Sigmoid colon (tissue), 4 donors: ENCODE measurements around the gene DPEP2NB.

Experiments used
- EP300 ChIP-seq, 4 donors: sonication (generic); formaldehyde crosslinking; IDR thresholded peaks; one replicate each; pipeline ENCODE4 v1.6.1; 2017; ENCODE audit warnings: antibody characterized with exemption in 4 of 4
- POLR2A ChIP-seq, 2 donors: fragments of 450-650 bp; IDR thresholded peaks; one replicate each; pipeline ENCODE4 v1.6.1; 2016; ENCODE audit warnings: antibody characterized with exemption in 2 of 2, mild to moderate bottlenecking in 2 of 2, moderate library complexity in 2 of 2
- POLR2AphosphoS5 ChIP-seq, 4 donors: sonication (generic); formaldehyde crosslinking; IDR thresholded peaks; one replicate each; pipeline ENCODE4 v1.6.1; 2017; ENCODE audit warnings: antibody characterized with exemption in 4 of 4
- TF ChIP-seq, protein P1 (sequence below), 4 experiments: fragments of 450-650 bp in 3 of 4; fragments of 200-600 bp in 1 of 4; IDR thresholded peaks; one replicate each; pipeline ENCODE4 v1.5.1; 2016 to 2019; ENCODE audit warnings: antibody characterized with exemption in 4 of 4, mild to moderate bottlenecking in 3 of 4, moderate library complexity in 2 of 4

DNA sequence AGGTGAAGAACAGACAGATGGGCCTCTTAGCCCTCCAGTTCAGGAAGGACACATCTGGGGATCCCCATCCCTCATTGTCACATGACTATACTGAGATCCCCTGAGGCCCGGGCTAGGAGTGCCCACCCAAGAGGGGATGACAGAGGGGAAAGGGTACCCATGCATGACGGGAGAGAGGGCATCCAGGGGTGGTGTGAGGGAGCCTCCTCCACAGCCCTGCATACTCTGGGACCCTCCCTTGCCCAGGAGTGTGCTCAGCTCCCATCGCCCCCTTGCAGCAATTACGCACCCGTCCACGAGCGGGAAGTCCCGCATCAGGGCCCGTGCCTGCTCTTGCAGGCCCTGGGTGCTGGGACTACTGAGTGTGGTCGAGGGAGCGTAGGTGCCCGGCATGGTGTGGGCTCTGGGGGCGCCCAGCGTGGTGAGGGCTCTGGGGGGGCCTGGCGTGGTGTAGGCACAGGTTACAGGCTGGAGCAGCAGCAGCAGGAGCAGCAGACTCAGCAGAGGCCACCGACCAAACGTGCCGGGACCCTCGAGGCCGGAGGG, 23.0 kb downstream of the DPEP2NB start:
- TF ChIP-seq, protein P1, sequence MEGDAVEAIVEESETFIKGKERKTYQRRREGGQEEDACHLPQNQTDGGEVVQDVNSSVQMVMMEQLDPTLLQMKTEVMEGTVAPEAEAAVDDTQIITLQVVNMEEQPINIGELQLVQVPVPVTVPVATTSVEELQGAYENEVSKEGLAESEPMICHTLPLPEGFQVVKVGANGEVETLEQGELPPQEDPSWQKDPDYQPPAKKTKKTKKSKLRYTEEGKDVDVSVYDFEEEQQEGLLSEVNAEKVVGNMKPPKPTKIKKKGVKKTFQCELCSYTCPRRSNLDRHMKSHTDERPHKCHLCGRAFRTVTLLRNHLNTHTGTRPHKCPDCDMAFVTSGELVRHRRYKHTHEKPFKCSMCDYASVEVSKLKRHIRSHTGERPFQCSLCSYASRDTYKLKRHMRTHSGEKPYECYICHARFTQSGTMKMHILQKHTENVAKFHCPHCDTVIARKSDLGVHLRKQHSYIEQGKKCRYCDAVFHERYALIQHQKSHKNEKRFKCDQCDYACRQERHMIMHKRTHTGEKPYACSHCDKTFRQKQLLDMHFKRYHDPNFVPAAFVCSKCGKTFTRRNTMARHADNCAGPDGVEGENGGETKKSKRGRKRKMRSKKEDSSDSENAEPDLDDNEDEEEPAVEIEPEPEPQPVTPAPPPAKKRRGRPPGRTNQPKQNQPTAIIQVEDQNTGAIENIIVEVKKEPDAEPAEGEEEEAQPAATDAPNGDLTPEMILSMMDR (IDR thresholded peaks at IDR 0.05), result no peak
- no peak for TF ChIP-seq POLR2AphosphoS5 (IDR thresholded peaks at IDR 0.05)
- TF ChIP-seq EP300 (IDR thresholded peaks at IDR 0.05), result no peak
- TF ChIP-seq POLR2A (IDR thresholded peaks at IDR 0.05), result no peak
